ENCODE results near the gene UBXN11.
"Not testable (repeated sequence)": the region's sequence is repeated elsewhere in the genome, so short reads cannot be mapped to it uniquely, and the experiment has no call there.

UBXN11 gene

GRCh38 chr1:26295194-26296138 lies 11.0 kb downstream of the UBXN11 start:
- Histone ChIP-seq H3K4me2 (ENCODE audit: low read depth, low read length, poor library complexity, severe bottlenecking) (no peak overlapping the region), H3K79me2 (ENCODE audit: insufficient read depth, low read length) (no peaks in the 10 kb centered on the region), H4K20me1 (ENCODE audit: insufficient read depth, low read length, poor library complexity, severe bottlenecking) (no peaks in the 10 kb centered on the region), H3K4me1 (ENCODE audit: insufficient read depth, low read length, poor library complexity, severe bottlenecking) (peaks cover 29% of the 10 kb centered on the region), H3K27me3 (ENCODE audit: insufficient read depth, low read length, poor library complexity, severe bottlenecking) (no peaks in the 10 kb centered on the region), H2AFZ (ENCODE audit: low read length) (no peak overlapping the region), H3K36me3 (ENCODE audit: insufficient read depth, low read length) (no peaks in the 10 kb centered on the region), H3K9me2 (replicated peaks; ENCODE audit: low read depth, low read length) (no peaks in the 10 kb centered on the region), H3F3A (ENCODE audit: low read depth) (no peaks in the 10 kb centered on the region), H3K9ac (ENCODE audit: low read depth, low read length, poor library complexity, severe bottlenecking) (no peak overlapping the region), H3K9me3 (ENCODE audit: insufficient read depth, low read depth, low read length) (no peaks in the 10 kb centered on the region), H3K4me3 (ENCODE audit: low read length, poor library complexity, severe bottlenecking) (no peak overlapping the region)
- TF ChIP-seq EZH2phosphoT487 (IDR thresholded peaks at IDR 0.05; ENCODE audit: borderline replicate concordance), result no peak
- no peak for TF ChIP-seq CTCF (conservative IDR thresholded peaks at IDR 0.05; ENCODE audit: low read length)

GRCh38 chr1:26293911-26294463 lies 12.4 kb downstream of the UBXN11 start:
- H3K9ac ChIP-seq (ENCODE audit: low read depth, low read length, poor library complexity, severe bottlenecking), result no peak overlapping the region
- no peaks in the 10 kb centered on the region for H3K27me3 ChIP-seq (ENCODE audit: insufficient read depth, low read length, poor library complexity, severe bottlenecking)
- H3K4me3 ChIP-seq (ENCODE audit: low read length, poor library complexity, severe bottlenecking), result no peak overlapping the region
- H3K9me2 ChIP-seq (replicated peaks; ENCODE audit: low read depth, low read length), result no peaks in the 10 kb centered on the region
- no peak overlapping the region for H3K4me2 ChIP-seq (ENCODE audit: low read depth, low read length, poor library complexity, severe bottlenecking)
- no peaks in the 10 kb centered on the region for H3K79me2 ChIP-seq (ENCODE audit: insufficient read depth, low read length)
- no peaks in the 10 kb centered on the region for H4K20me1 ChIP-seq (ENCODE audit: insufficient read depth, low read length, poor library complexity, severe bottlenecking)
- H3K9me3 ChIP-seq (ENCODE audit: insufficient read depth, low read depth, low read length), result no peaks in the 10 kb centered on the region
- H3K36me3 ChIP-seq (ENCODE audit: insufficient read depth, low read length), result no peaks in the 10 kb centered on the region
- H3F3A ChIP-seq (ENCODE audit: low read depth), result peaks cover 11% of the 10 kb centered on the region; the same call in 1 of the 2 replicates
- H3K4me1 ChIP-seq (ENCODE audit: insufficient read depth, low read length, poor library complexity, severe bottlenecking), result peaks cover 39% of the 10 kb centered on the region
- no peak overlapping the region for H2AFZ ChIP-seq (ENCODE audit: low read length)
- TF ChIP-seq CTCF (conservative IDR thresholded peaks at IDR 0.05; ENCODE audit: low read length) (no peak), EZH2phosphoT487 (IDR thresholded peaks at IDR 0.05; ENCODE audit: borderline replicate concordance) (no peak)

GRCh38 chr1:26292735-26293134 lies 13.7 kb downstream of the UBXN11 start:
- H2AFZ ChIP-seq (ENCODE audit: low read length); H3K36me3 ChIP-seq (ENCODE audit: insufficient read depth, low read length); H3K79me2 ChIP-seq (ENCODE audit: insufficient read depth, low read length); H3K9me2 ChIP-seq (replicated peaks; ENCODE audit: low read depth, low read length); H3K27me3 ChIP-seq (ENCODE audit: insufficient read depth, low read length, poor library complexity, severe bottlenecking); H3K9me3 ChIP-seq (ENCODE audit: insufficient read depth, low read depth, low read length); H4K20me1 ChIP-seq (ENCODE audit: insufficient read depth, low read length, poor library complexity, severe bottlenecking); H3K4me3 ChIP-seq (ENCODE audit: low read length, poor library complexity, severe bottlenecking); H3K9ac ChIP-seq (ENCODE audit: low read depth, low read length, poor library complexity, severe bottlenecking); H3K4me2 ChIP-seq (ENCODE audit: low read depth, low read length, poor library complexity, severe bottlenecking): not testable (repeated sequence)
- Histone ChIP-seq H3K4me1 (ENCODE audit: insufficient read depth, low read length, poor library complexity, severe bottlenecking) (peaks cover 46% of the 10 kb centered on the region), H3F3A (ENCODE audit: low read depth) (peaks cover 23% of the 10 kb centered on the region; the same call in 1 of the 2 replicates)

All from Loucy (cell line).